Activated CD4-positive, alpha-beta T cell treated with anti-CD3 and anti-CD28 coated beads, Interleukin-2, amount 50 U/mL, for 48 hours (primary cell): ENCODE data around the gene FGFBP1.
"Not testable (repeated sequence)": the region's sequence is repeated elsewhere in the genome, so short reads cannot be mapped to it uniquely, and the experiment has no call there.

Experiments used
- DNase-seq, 2 experiments: peaks; one replicate each; pipeline ENCODE4 v3.0.0-alpha.2; 2020

Gene FGFBP1

DNA sequence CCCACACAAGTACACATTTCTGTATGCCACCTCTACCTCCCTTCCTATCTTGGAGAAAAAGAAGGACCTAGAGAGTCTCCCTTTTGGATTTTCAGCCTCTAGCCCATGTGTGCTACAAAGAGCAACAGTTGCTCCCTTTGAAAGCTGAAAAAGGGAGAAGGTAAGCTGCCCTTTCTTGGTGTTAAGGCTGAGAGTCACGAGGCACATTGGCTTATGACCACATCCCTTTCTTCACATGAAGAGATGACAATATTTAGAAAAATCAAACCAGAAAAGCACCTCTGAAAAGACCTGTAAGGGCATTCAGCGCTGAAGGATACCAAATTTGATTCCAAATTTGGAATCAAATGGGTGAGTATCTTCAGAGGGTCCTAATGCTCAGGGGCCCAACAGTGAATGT is 6.4 kb upstream of the FGFBP1 start:
- no peak for DNase-seq

DNA sequence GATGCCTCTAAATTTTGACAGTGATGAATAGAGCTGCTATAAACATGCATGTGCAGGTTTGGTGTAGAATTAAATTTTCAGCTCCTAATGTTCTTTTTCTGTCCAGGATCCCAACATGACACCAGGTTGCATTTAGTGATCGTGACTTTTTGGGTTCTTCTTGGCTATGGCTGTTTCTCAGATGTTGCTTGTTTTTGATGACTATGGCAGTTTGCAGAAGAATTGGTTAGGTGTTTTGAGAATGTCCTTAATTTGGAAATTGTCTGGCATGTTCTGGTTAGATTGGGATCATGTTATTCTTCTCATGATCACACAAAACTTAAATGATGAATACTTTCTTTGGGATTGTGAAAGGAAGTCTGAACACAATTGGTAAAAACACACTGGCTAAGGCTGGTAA is 3.7 kb upstream of the FGFBP1 start:
- DNase-seq, result no peak

DNA sequence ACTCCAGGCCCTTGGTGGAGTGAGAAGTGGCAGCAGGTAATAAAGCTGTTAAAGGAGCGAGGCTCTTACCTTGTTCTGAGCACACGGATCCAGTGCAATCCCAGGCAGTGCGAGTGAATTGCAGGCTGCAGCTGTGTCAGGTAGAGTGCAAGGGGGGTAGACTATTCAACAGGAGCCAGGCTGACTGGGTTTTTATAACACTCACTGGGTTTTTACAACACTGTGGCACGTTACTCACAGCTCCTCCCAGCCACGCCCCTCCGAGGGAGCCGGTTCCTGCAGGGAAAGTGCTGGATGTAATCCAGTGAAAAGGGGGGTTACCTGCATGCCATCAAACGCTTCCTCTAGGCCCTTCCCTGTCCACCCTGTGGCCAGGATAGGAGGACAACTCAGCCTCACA is 358 bp downstream of the FGFBP1 start:
- DNase-seq, result no peak

DNA sequence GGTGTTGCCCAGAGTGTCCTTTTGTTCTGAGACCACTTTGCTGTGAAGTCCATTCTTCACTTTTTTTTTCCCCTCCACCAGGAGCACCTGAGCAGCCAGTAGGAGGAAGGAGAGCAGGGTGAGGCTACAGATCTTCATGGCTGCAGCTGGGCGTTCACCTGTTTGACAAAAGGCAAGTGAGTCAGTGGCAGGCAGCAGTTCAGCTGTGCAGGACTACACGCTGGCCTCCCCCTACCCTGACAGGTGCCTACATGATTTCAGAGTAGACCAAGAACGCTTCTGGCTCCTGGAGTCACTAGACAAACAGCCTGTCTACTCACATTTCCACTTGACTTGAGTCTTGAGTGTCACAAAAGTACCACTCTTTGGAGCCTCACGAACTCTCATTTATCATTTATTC is 2.0 kb downstream of the FGFBP1 start:
- no peak for DNase-seq

DNA sequence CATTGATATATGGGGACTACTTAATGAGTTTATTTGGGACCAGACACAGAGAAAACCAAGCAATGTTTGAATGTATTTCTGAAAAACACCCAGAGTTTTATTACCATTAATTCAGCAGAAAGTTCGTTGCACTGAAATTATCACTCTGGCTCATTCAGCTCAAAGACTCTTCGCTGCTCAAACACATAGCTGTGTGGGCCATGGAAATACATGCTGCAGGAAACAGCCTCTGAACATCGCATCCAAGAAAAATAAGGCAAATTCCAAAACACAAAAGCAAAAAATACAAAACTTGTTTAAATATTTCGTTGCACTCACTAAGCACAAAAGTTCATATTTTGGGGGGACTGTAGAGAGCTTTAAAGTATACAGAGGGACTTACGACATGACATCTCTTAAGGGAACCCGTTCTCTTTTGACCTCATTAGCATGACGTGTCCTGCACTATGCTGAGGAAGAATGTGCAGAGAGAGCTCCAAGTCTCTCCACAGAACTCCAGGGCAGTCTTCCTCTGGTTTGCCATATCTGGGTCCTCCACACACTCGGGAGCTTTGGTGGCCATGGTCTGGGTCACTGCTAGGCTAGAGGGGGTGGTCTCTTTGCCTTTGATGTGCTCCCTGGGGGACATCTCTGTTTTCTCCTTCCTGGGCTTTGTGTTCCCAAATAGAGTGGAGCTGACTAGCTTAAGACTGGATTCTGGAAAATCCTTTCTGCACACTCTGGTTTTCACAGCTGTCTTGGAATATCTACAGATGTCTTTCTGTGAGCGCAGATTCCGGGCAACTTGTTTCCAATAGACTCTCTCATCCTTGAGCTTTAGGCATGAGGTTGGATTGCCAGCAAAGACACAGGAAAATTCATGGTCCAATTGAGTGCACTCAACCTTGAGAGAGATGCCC is 2.8 kb downstream of the FGFBP1 start:
- no peak for DNase-seq

DNA sequence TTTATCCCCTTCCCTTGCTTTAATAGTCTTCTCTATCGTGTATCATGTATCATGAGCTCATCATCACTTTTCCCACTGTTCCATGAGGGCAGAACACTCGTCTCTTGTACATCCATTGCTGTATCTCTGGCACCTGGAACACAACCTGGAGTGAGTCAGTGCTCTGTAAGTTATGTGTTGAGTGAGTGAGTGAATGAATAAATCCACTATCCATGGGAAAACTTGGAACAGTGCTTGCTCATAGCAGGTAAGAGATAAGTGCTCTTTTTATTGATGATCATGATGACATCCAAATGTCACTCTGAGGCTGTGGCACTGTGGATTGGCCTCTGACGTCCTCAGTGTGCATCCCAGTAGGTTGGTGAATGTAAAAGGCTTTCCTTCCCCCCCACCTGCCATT is 4.3 kb downstream of the FGFBP1 start:
- no peak for DNase-seq

DNA sequence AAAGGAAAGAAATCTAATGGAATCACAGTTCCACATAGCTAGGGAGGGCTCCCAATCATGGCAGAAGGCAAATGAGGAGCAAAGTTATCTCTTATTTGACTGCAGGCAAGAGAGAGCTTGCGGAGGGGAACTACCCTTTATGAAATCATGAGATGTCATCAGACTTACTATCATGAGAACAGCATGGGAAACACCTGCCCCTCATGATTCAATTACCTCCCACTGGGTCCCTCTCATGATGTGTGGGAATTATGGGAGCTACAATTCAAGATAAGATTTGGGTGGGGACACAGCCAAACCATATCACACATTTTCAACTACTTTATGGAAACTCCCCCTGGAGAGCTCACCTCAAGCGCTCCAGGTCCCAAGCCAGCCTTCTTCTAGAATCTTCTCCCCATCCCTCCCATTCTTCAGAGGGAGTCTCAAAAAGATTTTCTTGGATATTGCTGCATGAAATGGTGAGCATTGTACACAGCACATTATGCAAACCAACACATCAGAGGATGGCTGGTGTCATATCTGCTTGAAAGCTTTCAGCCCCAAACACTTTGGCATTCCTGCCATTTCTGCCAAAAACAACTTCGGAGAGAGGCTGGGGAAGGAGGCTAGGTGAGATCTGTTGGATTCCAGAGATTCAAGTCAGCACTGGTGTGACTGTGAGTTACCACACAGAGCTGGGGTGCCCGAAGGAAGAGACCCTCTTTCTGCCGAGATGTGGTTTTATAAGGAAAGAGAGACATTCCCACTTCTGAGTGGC is 6.9 kb downstream of the FGFBP1 start:
- no peak for DNase-seq

DNA sequence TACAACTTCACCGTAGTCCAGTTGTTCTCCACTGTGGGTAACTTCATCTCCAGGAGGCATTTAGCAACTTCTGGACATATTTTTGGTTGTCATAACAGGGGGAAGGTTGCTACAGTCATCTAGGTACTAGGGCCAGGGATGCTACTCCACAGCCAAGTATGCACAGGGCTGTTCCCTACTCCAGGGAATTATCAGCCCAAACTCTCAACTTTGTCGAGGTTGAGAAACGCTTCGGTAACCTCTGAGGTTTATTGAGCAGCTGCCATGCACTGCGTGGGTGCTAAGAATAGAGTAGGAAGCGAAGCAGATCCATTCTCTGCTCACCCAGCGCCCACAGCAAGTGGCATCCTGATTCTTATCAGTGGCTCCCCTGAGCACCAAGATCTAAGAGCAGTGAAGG is 8.2 kb downstream of the FGFBP1 start:
- no peak for DNase-seq

DNA sequence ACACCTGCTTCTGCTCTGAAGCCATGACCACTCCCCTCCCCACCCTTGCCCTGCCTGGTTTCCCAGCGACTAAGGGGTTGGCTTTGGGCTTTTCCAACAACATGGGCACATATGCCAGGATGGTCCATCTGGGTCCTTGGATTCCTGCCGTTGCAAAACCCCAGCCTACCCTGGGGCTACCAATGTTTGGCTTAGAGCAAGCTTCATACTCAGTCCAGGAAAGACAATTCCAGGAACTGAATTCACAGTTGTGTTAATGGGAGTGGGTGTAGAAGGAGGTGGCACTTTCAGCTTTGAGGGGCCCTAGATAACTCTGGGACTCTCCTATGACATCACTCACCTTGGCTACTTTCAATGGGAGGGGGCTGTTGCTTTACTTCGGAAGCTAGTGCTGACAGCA is 9.0 kb downstream of the FGFBP1 start:
- DNase-seq, result no peak

DNA sequence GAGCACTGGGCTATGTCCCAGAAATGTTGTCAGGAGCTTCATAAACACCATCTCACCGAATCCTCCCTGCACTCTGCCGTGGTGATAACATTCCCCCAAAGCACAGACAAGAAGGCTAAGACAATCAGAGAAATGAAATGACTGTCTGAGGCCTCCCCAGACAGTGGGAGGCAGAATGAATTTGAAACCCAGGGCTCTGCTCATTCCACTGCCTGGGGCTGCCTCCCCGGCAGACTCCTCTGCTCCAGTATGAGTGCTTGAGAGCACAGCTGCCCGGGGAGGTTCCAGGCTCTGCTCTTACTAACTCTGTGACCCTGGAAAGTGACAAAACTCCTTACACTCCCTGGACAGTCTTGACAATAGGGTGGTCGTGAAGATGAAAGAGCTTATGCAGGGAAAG is 9.7 kb downstream of the FGFBP1 start:
- no peak for DNase-seq

DNA sequence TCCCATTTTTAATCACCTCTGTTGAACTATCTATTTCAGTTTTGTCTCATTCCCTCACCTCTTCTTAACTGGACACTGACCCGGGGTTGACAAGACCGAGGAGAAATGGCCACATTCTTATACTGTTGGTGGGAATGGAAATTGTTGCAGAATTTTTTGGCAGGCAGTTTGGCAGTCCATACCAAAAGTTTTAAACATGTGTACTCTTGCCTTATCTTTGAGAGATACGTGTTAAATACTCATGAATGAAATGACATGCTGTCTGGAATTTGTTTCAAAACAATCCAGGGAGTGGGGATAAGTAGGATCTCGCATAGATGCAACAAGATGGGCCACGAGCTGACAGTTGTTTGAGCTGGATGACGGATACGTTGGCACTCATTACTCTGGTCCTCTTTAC is 12.1 kb downstream of the FGFBP1 start:
- DNase-seq, result no peak

DNA sequence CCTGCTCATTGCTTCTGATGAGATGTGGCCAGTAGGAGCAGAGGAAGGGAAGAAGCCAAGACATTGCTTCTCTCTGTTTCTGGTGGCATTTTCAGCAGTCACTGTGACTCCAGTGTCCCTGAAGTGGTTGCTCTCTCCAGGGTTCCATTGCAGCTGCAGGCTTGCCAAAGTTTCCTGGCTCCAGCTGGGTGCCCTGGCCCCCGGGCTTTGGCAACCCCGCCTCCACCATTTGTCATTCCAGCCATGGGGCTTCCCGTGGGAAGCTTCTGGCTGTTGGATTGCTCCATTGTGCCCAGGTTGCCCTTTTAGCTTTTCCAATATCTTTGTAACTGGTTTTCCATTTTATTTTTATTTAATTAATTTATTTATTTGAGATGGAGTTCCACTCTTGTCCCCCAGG is 12.7 kb downstream of the FGFBP1 start:
- DNase-seq, result no peak

DNA sequence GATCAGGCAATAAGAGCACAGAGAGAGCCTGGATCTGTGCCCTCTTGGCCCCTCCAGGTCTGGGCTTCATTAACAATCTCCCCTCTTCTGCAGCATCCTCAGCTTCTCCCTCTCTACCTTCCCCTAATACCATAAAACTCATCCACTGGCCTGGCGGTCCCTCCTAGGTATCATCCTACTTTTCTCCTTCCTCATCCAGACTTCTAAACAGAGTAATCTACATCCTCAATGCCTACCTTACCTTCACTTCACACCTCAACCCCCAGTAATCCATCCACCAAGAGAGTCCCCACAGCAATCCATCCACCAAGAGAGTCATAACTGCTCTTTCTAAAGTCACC is 17.0 kb downstream of the FGFBP1 start:
- no peak for DNase-seq

DNA sequence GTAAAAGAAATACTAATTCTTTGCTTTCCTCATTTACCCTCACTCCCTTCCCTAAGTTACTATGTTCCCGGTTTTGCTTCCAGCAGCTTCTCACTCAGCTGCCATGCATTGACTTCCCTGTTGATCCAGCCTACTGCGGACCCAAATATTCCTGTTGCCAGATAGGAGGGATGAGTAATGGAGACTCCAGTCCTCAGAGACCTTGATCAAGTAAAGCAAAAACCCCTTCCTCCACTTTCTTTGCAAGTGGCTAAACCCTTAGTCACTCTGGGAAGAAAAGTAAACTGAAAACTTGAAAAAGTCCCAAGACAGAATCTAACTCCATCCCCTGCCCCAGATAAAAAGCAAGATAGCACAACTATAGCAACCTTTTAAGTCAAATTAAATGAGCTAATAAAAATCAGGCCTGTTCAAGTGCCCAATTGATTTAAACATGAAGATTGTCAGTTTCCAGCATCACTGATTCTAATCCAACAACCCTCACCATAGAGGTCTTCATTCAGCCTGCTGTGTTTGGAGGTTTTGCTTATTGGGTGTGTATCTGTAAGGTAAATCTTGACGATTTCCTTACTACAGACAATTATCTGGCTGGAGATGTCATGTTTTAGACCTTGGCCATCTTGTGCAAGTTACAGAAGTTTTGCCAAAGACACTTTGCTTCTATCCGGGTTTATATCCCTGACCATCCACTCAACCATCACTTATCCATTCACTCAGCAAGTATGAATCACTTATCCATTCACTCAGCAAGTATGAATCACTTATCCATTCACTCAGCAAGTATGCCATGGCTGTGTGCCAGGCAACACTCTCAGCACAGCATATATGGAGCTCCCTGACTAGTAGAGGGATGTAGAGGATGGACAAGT is 17.6 kb downstream of the FGFBP1 start:
- no peak for DNase-seq

DNA sequence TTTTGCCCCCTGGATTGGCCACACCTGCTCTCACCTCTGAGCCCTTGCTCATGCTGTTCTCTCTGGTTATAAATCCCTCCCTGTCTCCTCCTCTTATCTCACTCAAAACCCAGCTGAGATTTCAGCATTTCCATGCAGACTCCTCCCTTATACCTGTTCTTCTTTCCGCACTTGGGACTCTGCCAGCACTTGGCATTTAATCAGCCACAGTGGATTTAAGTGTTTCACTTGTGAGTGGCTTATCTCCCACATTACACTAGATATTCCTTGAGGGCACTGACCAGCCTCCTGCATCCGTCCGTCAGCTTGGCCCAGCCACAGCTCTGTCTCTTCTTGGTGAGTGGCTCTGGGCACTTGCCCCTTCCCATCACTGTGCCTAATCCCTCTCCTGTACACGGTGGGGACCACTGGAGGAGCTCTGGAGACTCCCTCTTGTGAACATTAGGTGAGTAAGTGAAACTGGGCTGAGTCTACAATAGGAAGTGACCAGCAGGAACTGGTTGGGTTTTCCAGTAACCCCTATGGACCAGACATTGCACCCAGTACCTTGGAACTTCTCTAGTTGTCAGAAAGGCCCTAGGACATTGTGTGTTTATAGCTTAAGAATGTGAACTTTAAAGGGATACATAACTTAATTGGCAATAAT is 19.9 kb downstream of the FGFBP1 start:
- no peak for DNase-seq

DNA sequence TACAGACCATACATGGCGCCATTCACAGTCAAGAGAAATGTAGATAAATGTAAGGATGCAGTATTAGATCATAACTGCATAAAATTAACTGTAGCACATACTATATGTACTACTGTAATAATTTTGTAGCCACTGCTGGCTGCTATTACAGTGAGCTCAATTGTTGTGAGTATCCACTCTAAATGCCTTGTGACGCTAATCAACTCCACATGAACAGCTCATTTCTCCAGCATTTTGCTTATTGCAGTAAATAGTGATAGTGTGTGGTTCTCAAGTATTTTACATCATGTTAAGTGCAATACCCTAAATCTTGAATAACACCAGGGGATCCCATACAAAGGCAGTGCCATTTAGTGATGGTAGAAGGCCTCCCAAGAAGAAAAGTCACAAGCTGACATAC is 21.2 kb downstream of the FGFBP1 start:
- no peak for DNase-seq

DNA sequence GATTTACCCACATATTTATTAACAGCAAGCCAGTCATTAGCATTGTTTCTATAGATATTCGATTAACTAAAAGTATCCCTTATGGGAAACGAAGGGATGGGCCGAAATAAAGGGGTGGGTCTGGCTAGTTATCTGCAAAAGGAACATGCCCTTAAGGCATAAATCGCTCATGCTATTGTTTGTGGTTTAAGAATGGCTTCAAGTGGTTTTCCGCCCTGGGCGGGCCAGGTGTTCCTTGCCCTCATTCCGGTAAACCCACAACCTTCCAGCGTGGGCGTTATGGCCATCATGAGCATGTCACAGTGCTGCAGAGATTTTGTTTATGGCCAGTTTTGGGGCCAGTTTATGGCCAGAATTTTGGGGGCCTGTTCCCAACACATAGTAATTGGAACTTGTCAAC is 22.2 kb downstream of the FGFBP1 start:
- not testable (repeated sequence) for DNase-seq

DNA sequence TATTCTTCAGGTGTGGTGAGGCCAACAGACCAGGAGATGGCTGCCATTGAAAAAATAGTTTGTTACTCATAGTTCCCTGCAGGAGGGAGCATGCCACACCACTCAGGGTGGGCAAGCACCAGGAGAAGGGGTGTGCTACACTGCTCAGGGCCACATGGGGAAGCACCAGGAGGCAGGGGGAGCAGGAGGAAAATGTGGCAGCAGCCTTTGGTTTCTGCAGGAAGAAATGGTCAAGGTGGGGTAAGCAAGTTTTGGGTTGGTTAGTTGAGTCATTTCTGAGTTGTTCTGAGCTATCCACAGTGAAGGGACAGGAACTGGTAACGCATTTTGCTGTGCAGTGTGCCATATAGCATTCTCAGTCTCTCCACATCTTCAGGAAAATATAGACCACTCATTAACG is 23.8 kb downstream of the FGFBP1 start:
- DNase-seq, result no peak

DNA sequence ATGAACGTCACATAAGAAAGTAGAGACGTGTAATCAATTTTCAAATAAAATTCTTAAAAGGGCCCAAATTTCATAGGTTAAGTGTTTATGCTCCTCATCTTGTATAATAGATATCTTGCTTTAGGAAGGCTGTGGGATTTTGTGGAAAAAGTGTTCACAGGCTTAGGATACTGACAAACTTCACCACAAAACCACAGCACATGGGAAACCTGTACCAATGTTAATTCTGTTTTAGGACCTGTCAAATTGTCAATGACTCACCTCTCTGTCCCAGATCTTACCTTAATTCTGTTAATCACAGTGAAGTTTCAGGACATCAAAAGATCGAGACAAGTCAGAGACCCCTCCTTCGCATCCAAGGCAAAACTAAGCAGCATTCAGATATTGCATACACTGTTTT is 24.2 kb downstream of the FGFBP1 start:
- no peak for DNase-seq

DNA sequence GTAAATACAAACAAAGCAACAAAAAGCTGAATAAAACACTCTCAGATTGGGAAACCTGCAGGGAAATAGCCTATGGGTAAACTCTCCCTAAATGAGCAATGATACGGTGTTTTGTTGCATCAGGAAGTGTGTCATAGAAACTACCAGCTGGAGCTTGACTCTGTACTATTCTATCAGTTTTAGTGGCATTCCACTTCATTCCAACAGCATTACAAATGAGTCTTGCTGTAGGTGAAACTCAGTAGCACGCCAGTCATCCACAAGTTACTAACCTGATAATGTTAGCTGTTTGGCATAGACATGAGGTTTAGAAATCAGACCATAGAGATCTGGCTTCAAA is 24.9 kb downstream of the FGFBP1 start:
- DNase-seq, result no peak

DNA sequence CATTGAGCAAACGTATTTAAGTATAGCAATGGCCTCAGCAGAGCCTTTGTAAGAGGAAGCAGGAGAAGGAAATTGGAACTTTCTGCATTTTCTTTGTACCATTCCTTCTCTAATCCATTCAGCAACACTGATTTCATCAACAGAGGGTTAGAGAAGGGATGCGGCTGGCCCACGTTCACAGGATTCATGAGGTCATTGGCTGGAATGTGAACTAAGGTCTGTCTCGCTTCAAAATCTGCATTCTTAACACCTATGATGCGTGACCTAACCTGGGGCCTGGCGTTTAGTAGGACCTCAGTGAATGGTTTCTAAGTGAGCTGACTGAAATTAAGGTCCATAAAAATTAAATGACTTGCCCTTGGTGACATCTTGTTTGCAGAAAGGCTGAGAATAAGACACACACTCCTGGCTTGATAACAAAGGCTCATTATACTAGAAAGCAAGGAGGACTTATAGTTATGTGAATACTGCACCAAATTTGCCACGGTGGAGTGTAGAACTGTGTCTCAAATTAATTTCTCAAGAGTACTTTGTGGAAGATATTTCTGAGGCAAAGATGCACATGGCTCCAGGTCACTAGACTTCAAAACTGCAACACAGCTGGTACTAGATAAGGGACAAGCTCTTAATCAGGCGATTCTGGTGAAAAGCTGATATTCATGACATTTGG is 25.4 kb downstream of the FGFBP1 start:
- DNase-seq, result no peak

DNA sequence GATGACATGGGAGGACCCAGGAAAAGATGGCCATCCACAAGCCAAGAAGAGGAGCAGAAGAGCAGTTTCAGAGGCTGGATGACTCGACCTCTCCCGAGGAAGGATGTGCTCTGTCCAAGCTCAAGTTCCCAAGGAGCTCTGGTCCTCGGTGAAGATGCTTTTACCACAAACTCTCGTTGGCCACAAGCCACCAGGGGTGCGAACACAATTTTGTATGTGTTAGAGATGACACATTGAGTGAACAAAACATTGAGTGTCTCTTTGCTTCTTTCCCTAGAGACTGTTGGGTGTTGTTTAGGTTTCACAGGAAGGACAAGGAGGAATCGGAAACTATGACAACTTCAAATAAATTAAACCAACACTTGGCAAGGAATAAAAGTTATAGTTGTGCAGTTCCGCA is 26.3 kb downstream of the FGFBP1 start:
- DNase-seq, result no peak
